ENCODE data around the gene TTLL10.

The TTLL10 gene

DNA sequence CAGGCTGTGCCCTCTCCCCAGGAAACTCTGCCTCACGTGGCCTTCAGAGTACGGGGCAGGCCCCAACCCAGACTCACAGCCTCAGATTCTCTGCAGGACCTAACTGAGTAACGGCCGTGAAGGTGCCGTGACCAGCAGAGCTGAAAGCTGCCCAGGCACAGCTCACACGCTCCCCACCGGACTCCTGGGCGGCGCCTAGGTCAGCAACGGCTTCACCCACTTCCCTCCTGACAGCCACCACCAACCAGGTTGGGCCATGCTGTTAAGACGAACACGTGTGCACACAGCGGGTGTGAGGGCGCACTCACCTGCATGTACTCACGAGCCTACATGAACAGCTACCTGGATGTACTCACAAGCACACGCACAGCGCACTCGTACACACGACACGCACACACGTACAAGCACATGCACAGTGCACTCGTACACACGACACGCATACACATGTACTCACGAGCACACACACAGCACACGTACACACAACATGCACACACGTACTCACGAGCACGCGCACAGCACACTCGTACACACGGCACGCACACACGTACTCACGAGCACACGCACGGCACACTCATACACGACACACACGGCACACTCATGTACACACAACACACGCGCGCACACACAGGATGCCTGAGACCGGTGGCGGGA lies 49.0 kb downstream of the TTLL10 start:
- TF ChIP-seq, protein P1, sequence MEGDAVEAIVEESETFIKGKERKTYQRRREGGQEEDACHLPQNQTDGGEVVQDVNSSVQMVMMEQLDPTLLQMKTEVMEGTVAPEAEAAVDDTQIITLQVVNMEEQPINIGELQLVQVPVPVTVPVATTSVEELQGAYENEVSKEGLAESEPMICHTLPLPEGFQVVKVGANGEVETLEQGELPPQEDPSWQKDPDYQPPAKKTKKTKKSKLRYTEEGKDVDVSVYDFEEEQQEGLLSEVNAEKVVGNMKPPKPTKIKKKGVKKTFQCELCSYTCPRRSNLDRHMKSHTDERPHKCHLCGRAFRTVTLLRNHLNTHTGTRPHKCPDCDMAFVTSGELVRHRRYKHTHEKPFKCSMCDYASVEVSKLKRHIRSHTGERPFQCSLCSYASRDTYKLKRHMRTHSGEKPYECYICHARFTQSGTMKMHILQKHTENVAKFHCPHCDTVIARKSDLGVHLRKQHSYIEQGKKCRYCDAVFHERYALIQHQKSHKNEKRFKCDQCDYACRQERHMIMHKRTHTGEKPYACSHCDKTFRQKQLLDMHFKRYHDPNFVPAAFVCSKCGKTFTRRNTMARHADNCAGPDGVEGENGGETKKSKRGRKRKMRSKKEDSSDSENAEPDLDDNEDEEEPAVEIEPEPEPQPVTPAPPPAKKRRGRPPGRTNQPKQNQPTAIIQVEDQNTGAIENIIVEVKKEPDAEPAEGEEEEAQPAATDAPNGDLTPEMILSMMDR (IDR thresholded peaks at IDR 0.05): no peak
- Histone ChIP-seq H3K4me3 (no peak overlapping the region), H3K27ac (no peak overlapping the region)
- DNase-seq (ENCODE audit: low spot score): no peak

DNA sequence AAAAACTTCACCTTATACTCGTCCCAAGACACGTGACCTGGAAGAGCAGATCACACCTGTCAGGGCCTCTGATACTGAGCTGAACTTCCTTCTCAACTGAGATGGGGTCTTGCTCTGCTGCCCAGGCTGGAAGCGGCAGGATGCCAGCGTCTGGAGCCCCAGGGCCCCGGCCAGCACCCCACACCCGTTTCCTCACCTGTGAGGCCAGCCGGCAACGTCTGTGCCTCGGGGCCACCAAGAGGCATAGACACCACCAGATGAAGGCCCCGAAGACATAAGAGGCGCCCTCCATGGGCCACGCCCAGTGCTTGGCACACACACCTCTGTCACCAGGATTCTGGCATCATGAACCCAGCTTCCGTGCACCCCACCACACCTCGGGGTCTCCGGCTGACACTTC lies 49.6 kb downstream of the TTLL10 start:
- DNase-seq (ENCODE audit: low spot score): no peak
- H3K27ac ChIP-seq: no peak overlapping the region
- TF ChIP-seq, protein P1 (IDR thresholded peaks at IDR 0.05): no peak
- no peak overlapping the region for H3K4me3 ChIP-seq

DNA sequence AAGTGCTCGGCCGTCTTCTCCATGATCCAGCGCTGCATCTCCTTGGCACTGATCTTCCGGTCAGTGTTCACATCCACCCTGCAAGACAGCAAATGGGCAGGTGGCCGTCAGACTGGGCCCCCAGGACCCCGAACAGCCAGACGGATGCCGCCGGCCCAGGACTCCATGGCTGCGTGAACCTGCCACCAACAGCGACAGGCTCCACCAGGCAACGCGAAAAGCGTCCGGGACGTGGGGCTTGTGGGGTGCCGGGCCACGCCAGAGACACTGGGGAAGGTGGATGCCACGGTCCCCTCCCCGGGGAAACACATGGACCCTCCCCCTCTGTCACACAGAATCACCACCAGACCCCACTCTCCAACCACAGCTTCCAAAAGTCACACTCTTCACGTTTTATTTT lies 50.2 kb downstream of the TTLL10 start:
- no peak overlapping the region for H3K27ac ChIP-seq
- no peak overlapping the region for H3K4me3 ChIP-seq
- DNase-seq (ENCODE audit: low spot score): no peak
- TF ChIP-seq, protein P1 (IDR thresholded peaks at IDR 0.05): no peak

DNA sequence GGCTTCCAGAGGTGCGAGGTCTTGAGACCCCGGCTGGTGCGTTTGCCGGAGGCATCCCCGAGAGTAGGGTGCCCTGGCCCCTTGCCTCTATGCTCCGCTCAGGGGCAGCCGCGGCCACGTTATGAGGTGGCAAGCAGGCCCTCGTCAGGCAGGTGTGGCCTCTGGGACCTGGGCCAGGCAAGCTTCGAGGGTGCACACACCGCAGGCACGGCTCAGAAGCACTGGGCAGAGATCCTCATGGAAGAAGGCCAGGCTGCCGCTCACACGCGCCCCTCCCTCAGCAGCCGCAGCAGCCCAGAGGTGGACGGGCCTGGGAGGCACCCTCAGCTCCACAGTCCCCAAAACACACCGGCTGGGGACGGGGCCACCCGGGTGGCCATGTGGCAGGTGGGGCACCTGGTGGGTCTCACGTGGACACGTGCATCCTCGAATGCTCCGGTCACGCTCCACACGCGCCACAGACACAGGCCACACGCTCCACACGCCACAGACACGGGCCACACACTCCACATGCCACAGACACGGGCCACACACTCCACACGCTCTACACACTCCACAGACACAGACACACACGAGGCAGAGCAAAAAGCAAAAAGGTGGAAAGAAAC lies 51.7 kb downstream of the TTLL10 start:
- no peak for DNase-seq (ENCODE audit: low spot score)
- Histone ChIP-seq H3K4me3 (no peak overlapping the region), H3K27ac (no peak overlapping the region)
- TF ChIP-seq, protein P1 (IDR thresholded peaks at IDR 0.05): no peak

DNA sequence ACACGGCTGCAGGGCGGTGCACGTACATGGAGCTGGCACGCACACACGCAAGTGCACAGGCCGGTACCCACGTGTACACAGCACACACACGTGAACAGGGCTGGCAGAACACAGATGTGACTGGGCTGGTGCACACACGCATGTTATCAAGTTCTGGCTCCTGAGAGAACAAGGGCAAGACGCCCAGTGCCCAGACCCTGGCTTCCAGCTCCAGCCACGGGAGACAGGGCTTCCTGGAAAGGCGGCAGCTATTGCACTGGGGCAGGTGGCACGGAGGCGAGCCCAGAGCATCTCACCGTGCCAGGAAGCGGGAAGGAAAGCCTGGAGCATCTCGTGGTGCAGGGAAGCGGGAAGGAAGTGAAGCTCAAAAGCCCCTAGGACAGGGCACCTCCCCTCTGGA lies 52.2 kb downstream of the TTLL10 start:
- Histone ChIP-seq H3K4me3 (no peak overlapping the region), H3K27ac (no peak overlapping the region)
- TF ChIP-seq, protein P1 (IDR thresholded peaks at IDR 0.05): no peak
- no peak for DNase-seq (ENCODE audit: low spot score)

DNA sequence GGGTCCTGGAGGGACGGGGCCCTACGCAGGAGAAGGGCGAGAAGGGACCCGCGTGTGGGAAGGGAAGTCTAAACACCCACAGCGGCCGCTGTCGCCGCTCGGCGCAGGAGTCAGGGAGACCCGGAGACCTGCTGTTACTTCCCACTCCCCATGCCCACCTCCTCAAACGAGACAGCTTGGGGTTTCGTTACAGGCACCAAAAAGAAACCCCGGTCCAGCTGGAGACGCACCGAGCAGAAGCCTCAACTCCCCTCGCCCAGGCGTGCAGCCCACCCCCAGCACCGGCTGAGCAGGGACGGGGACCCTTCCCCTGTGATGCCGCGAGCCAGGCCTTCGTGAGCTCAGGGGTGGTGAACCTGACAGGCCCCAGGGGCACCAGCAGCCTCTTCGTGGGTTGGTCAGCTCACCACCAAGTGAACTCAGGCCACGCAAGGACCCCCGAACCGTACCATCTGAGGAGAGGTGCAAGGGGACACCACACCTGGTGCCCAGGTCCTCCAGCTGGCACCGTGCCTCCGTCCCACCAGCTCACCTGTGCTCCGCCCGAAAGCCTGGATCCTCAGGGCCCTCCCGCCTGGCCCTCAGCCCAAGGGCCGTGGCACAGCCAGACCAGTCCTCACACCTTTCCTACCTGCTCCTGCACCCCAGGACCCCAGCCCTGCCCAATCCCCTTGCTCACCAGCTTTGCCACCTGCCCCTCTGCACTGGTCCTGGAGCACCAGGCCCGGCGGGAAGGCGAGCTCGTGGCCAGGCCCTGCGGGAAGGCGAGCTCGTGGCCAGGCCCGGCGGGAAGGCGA lies 53.1 kb downstream of the TTLL10 start:
- TF ChIP-seq, protein P1 (IDR thresholded peaks at IDR 0.05): no peak
- no peak for DNase-seq (ENCODE audit: low spot score)
- Histone ChIP-seq H3K27ac (no peak overlapping the region), H3K4me3 (no peak overlapping the region)
